Hematopoietic multipotent progenitor cell treated with erythropoietin and hydrocortisone succinate and interleukin-3 and kit ligand, for 15 days (in vitro differentiated cells): ENCODE results near the gene TUBA8.
"Not testable (repeated sequence)": the region's sequence is repeated elsewhere in the genome, so short reads cannot be mapped to it uniquely, and the experiment has no call there.

Experiments
- DNase-seq: peaks from one replicate; pipeline ENCODE4 v3.0.0-alpha.2; 2015; ENCODE audit warnings: low spot score

TUBA8 gene

GRCh38 chr22:18077639-18078328 is 32.8 kb upstream of the TUBA8 start, which contains the start of gene PEX26:
TSS of gene PEX26 (plus strand) at chr22:18077990. CDS start at chr22:18078377, 387 bp downstream.
- DNase-seq: peak; percentile 95

GRCh38 chr22:18078329-18079041 is 32.1 kb upstream of the TUBA8 start:
- DNase-seq: peak; percentile 8

- no peak for DNase-seq
Measured at GRCh38 chr22:18079706-18080233, 30.8 kb upstream of the TUBA8 start.

- DNase-seq: no peak
Measured at GRCh38 chr22:18081416-18081815, 29.2 kb upstream of the TUBA8 start.

- DNase-seq: no peak
Measured at GRCh38 chr22:18082467-18082866, 28.1 kb upstream of the TUBA8 start.

GRCh38 chr22:18083406-18083805 is 27.2 kb upstream of the TUBA8 start:
- DNase-seq: no peak

GRCh38 chr22:18085188-18085587 is 25.4 kb upstream of the TUBA8 start:
- no peak for DNase-seq

- no peak for DNase-seq
Measured at GRCh38 chr22:18087350-18087855, 23.2 kb upstream of the TUBA8 start.

GRCh38 chr22:18088825-18089568 is 21.6 kb upstream of the TUBA8 start:
- DNase-seq: no peak

- no peak for DNase-seq
Measured at GRCh38 chr22:18090286-18090685, 20.3 kb upstream of the TUBA8 start.

- no peak for DNase-seq
Measured at GRCh38 chr22:18091478-18091877, 19.1 kb upstream of the TUBA8 start.

GRCh38 chr22:18091916-18092526 is 18.6 kb upstream of the TUBA8 start:
- DNase-seq: no peak

- DNase-seq: no peak
Measured at GRCh38 chr22:18093661-18094060, 16.9 kb upstream of the TUBA8 start.

GRCh38 chr22:18095101-18095805 is 15.4 kb upstream of the TUBA8 start:
- DNase-seq: no peak

- DNase-seq: no peak
Measured at GRCh38 chr22:18096823-18097222, 13.8 kb upstream of the TUBA8 start.

- DNase-seq: no peak
Measured at GRCh38 chr22:18100781-18101180, 9.8 kb upstream of the TUBA8 start.

GRCh38 chr22:18101536-18101935 is 9.1 kb upstream of the TUBA8 start:
- no peak for DNase-seq

- DNase-seq: no peak
Measured at GRCh38 chr22:18103527-18104269, 6.9 kb upstream of the TUBA8 start.

GRCh38 chr22:18104566-18104965 is 6.0 kb upstream of the TUBA8 start:
- no peak for DNase-seq

GRCh38 chr22:18105981-18106380 is 4.6 kb upstream of the TUBA8 start:
- DNase-seq: not testable (repeated sequence)
